Esophagus squamous epithelium (tissue), 4 donors: ENCODE data around the gene CAND2.

Source experiments
- CTCF ChIP-seq, 6 experiments: fragments of 450-650 bp in 4 of 6; fragments of 200-600 bp in 2 of 6; sonication (generic) in 2 of 6; IDR thresholded peaks; one replicate each; pipeline ENCODE4 v1.5.1; 2016 to 2019; ENCODE audit warnings: antibody characterized with exemption in 6 of 6, mild to moderate bottlenecking in 4 of 6, moderate library complexity in 4 of 6
- POLR2A ChIP-seq, 4 donors: fragments of 450-650 bp; IDR thresholded peaks; one replicate each; pipeline ENCODE4 v1.6.1; 2017; ENCODE audit warnings: antibody characterized with exemption in 4 of 4, mild to moderate bottlenecking in 4 of 4, moderate library complexity in 3 of 4

DNA sequence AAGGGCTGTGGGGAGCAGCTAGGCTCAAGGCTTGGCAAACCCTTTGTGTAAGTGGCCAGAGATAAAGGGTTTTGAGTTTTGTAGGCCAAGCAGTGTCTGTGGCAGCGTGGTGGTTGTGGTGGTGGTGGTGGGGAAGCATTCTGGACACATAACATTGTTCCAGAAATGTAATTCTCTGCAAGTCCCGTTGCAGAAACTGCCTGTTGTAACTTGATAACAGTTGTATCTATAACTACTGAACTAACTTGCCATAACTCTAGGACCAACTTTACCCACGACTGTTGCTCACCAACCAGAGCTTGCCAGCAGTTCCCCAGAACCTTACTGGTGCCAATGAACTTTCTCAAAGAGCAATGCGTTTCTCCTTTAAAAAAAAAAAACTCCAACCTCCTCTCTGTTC, 19.3 kb upstream of the CAND2 start:
- TF ChIP-seq POLR2A (IDR thresholded peaks at IDR 0.05) (no peak), CTCF (IDR thresholded peaks at IDR 0.05) (no peak)
